Endometrial microvascular endothelial cells (primary cell): ENCODE results near the gene DNAJB4. TPM values are rescaled to one million over a fixed set of nuclear protein-coding genes. Genes with fewer than 3 reads are reported as not detected.
"Not testable (repeated sequence)": the region's sequence is repeated elsewhere in the genome, so short reads cannot be mapped to it uniquely, and the experiment has no call there.

Experiments used
- in situ Hi-C: cut with HindIII; loops from 2 replicates; pipeline ENCODE4 v1.10.0; 2017; ENCODE audit warnings: low sequenced_read_pairs, low pct_unique_long_range_greater_than_20kb; ENCODE audit errors: inconsistent ontology term
- total RNA-seq: library from RNA; depleted of rRNA; stranded (reverse); fragments of >200 nt; gene quantifications from one replicate; pipeline ENCODE4 v1.2.3, GENCODE V29; 2015; ENCODE audit errors: inconsistent ontology term

Gene DNAJB4
- total RNA-seq: 55.0 TPM

GRCh38 chr1:78004719-78005447, at the start of gene DNAJB4:
DNAJB4 (plus strand) TSS chr1:78004939; CDS start chr1:78005111, 172 bp downstream.
- in situ Hi-C loops: no loop called here

GRCh38 chr1:77955709-77956108, 49.0 kb upstream of the DNAJB4 start:
- in situ Hi-C loops: no loop called here

GRCh38 chr1:77956464-77956863, 48.3 kb upstream of the DNAJB4 start:
- in situ Hi-C loops: no loop called here

DNA sequence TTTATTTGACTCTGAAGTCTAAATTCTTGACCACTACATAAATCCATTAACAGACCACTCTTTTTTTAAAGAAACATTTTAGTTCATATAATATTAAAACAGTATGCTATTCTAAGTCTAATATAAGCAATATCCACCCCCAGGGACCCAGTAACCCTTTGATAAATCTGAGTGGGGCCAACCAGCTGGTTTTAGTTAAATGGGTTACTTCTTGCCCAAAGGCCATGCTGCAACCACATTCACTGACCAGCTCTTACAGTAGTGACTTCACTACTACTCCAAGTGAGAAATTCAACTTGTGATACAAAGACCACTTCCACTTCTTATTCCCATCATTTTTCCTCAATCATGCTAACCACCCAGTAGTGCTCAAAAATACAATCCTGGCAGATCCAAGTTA, 46.3 kb upstream of the DNAJB4 start:
- in situ Hi-C loops: no loop called here

GRCh38 chr1:77958850-77959249, 45.9 kb upstream of the DNAJB4 start:
- in situ Hi-C loops: no loop called here

DNA sequence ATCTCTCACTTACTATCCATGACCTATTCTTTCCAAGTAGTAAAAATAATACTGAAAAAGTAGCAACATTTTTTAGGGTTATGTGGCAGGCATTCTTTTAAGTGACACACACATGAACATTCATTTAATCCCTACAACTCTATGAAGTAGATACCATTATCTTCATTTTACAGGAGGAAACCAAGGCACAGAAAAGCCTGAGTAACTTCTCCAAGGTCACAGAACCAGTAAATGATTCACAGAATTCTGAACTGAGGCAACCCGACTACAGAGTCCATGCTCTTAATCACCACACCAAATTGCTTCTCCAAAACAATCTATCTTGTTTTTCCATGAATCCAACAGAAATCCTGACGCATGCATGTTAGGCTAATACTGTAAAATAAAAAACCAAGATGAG, 43.3 kb upstream of the DNAJB4 start:
- in situ Hi-C loops: no loop called here

GRCh38 chr1:77966291-77966690, 38.4 kb upstream of the DNAJB4 start:
- in situ Hi-C loops: no loop called here

DNA sequence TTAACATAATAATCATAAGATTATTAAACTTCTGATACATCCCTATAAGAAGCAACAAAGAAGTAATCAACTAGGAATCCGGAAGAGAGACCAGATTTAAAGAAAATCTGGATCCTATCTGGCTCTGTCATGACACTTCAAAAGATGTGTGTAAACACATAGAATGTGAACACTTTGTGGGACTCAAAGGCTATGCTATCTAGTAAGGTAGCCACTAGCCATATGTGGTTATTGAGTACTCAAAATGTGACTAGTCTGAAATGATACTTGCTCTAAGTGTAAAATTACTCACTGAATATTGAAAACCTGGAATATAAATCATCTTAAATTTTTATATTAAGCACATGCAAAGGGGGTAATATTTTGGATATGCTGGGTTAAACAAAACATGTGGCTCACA, 34.5 kb upstream of the DNAJB4 start:
- in situ Hi-C loops: no loop called here

- in situ Hi-C loops: no loop called here
Observed at GRCh38 chr1:77972080-77972479, 32.7 kb upstream of the DNAJB4 start.

GRCh38 chr1:77975386-77975785, 29.4 kb upstream of the DNAJB4 start:
- in situ Hi-C loops: no loop called here

DNA sequence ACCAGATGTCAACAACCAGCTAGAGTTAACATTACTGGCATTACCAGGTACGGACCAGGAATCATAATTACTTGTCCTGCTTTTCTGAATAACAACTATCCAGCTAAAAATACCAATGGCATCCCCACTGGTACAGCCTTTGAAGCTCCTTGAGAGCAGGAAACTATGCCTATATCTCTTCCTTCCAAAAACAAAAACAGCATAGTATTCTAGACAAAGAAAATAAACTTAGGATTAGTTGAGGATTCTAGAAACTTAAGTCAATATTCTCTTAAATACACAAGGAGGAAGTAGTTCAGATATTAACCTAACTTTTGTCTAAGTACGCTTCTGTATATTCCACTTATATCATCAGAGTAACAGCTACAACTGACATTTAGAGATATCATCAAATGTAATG, 28.8 kb upstream of the DNAJB4 start:
- in situ Hi-C loops: no loop called here

DNA sequence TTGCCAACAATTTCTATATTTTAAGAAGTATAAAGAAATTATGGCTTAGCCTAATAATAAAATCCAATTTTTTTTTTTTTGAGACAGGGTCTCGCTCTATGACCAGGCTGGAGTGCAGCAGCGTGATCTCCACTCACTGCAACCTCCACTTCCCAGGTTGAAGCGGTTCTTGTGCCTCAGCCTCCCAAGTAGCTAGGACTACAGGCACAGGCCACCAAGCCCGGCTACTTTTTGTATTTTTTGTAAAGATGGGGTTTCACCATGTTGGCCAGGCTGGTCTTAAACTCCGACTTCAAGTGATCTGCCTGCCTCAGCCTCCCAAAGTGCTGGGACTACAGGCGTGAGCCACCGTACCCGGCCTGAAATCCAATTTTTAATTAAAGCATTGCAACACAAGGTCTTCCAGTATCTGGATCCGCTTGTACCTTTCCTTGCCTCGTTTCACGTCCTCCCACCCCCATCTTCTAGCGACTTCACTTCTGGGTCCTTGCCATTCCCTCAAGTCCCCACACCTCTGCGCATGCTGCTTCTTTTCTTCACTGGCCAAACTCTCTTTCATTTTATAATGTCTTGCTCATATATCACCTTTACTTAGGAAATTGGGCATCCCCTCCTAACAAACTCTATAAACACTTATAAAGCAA, 28.2 kb upstream of the DNAJB4 start:
- in situ Hi-C loops: no loop called here

GRCh38 chr1:77977989-77978292, 26.8 kb upstream of the DNAJB4 start:
- in situ Hi-C loops: no loop called here

- in situ Hi-C loops: no loop called here
Observed at GRCh38 chr1:77978293-77978968, 26.3 kb upstream of the DNAJB4 start.

DNA sequence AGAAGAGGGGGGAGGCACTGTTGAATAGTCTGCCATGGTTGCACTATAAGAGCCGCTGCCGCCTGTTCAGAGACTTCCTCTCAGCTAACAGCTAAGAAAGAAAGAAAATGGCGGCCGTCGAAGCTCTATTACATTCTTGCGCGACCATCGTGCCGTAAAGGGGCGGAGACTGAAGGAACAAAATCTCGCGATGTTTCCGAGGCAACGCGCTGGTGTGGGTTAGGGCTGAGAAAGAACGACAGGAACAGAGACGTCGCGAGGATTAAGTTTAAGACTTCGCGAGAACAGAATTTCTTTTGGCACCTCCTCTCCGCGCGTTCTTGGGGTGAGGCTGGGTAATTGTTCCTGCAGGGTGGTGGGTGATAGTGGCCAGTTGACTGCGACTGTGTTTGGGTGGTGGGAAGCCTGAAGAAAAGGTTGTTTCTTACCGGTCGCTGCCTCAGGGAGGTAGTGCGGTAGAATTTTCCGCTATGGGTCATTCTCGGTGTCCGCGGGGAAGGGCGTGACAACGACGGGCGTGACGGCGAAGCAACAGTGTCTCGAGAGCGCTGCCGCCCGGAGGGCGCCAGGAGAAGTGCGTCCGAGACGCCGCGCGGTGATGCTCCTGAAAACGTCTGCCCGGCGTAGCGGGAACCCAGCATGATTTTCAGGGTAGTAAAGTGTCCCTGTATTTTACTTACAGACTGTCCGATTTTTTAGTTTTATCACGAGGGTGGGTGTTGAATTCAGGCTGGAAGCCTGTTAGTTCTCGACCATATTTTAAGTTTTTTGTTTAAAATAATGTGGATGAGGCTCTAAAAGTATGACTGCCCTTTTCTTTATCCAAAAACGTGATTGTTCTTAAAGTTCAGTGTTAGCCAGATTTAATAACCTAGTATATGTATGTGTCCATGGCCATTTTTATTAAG, 25.5 kb upstream of the DNAJB4 start, which contains the start of gene FUBP1:
Gene FUBP1, minus strand, starts transcription at position 104 of the 908 bp plus-strand sequence. Its CDS starts 68 bp downstream, at position 36.
- in situ Hi-C loops: no loop called here

GRCh38 chr1:77983352-77983996, 21.3 kb upstream of the DNAJB4 start:
- in situ Hi-C loops: not testable (repeated sequence)

DNA sequence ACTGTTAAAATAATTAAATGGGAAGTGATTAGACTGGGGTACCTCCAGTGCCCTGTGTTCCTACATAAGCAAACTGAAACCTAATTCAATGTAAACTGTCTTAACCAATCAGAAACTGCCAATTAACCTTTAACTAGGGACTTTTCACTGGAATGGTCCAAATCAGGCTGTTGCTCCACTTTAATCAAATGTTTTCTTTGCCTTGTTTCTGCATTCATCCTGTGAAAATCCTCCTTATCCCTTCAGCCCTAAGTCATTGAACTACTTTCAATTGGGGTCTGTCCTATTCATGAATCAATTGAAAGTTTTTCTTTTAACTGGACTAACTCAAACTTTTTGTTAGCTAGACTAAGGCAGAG, 20.8 kb upstream of the DNAJB4 start:
- in situ Hi-C loops: no loop called here

DNA sequence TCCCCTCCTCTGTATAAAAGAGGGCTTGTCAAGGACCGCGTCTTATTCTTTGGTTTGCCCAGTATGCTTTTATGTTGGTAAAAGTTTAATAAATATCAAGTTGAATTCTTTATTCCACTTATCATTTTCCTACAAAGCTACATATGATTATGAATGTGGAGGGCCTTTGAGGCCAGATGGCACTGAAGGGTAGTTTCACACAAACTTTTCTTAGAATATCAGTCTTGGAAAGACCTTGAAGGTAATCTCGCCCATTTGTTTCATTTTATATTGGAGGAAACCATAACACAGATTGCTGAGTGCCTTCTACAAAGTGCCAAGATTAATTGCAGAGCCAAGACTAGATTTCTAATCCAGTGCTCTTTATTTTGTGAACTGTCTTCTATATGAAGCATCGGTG, 20.1 kb upstream of the DNAJB4 start:
- in situ Hi-C loops: no loop called here

DNA sequence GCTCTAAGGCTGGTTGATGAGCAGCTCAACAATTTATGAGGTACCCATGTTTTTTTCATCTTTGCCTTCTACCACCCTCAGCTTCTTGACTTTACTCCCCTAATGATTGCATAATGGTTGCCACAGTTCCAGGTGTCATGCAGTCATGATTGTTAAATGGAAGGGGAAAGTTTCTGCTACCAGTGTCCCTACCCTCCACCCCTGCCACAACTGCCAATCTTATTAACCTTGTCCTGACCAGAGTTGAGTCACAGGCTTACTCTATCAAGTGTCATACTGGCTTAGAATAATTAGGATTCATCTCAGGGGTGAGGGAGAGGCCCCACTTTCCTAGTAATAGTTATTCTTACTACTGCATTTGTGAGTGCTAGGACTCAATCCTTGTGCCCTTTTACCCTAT, 17.9 kb upstream of the DNAJB4 start:
- in situ Hi-C loops: no loop called here
